HepG2 (cell line): ENCODE data around the gene POLR3K. TPM values are rescaled to one million over a fixed set of nuclear protein-coding genes. Genes with fewer than 3 reads are reported as not detected.

Source experiments
- CREBL2 ChIP-seq: sonication (generic); formaldehyde crosslinking; IDR thresholded peaks from 2 replicates; pipeline ENCODE4 v1.8.1; 2023; ENCODE audit warnings: missing genetic modification reagents, mild to moderate bottlenecking, borderline replicate concordance
- FOXA3 ChIP-seq: IDR thresholded peaks from 2 replicates; pipeline ENCODE4 v1.6.1; 2016; ENCODE audit warnings: missing genetic modification reagents, missing compliant biosample characterization
- JUN ChIP-seq: sonication (generic); formaldehyde crosslinking; IDR thresholded peaks from 2 replicates; pipeline ENCODE4 v1.4.0; 2020; ENCODE audit warnings: mild to moderate bottlenecking, missing genetic modification reagents
- MTERF4 ChIP-seq: sonication (generic); formaldehyde crosslinking; IDR thresholded peaks from 2 replicates; pipeline ENCODE4 v1.8.0; 2023; ENCODE audit warnings: mild to moderate bottlenecking, missing genetic modification reagents
- PAX8 ChIP-seq: sonication (generic); formaldehyde crosslinking; IDR thresholded peaks from 2 replicates; pipeline ENCODE4 v1.8.0; 2022; ENCODE audit warnings: mild to moderate bottlenecking, missing genetic modification reagents, borderline replicate concordance
- PHF8 ChIP-seq: sonication (generic); formaldehyde crosslinking; IDR thresholded peaks from 2 replicates; pipeline ENCODE4 v1.5.0; 2020; ENCODE audit warnings: missing genetic modification reagents
- REXO4 ChIP-seq: sonication (generic); formaldehyde crosslinking; IDR thresholded peaks from 2 replicates; pipeline ENCODE4 v1.8.0; 2022; ENCODE audit warnings: missing genetic modification reagents, mild to moderate bottlenecking, borderline replicate concordance
- RXRA ChIP-seq: sonication (generic); formaldehyde crosslinking; IDR thresholded peaks from 2 replicates; pipeline ENCODE4 v1.5.1; 2020; ENCODE audit warnings: missing genetic modification reagents
- SOX13 ChIP-seq, 3 experiments: fragments of 450-650 bp in 1 of 3; sonication (generic) in 1 of 3; formaldehyde crosslinking in 1 of 3; IDR thresholded peaks in 2 of 3; conservative IDR thresholded peaks in 1 of 3; 2 replicates each; pipeline versions ENCODE4 v1.5.0 to v1.6.1; 2016 to 2020; ENCODE audit warnings: antibody characterized with exemption in 1 of 3, mild to moderate bottlenecking in 1 of 3, missing compliant biosample characterization in 1 of 3, missing genetic modification reagents in 1 of 3, moderate library complexity in 1 of 3
- SRSF1 ChIP-seq: fragments of 200-400 bp; formaldehyde crosslinking; optimal IDR thresholded peaks from 2 replicates; pipeline ENCODE3; 2017; ENCODE audit warnings: mild to moderate bottlenecking, low read depth, low read length, moderate library complexity
- TEAD2 ChIP-seq: sonication (generic); formaldehyde crosslinking; IDR thresholded peaks from 2 replicates; pipeline ENCODE4 v1.9.0; 2021; ENCODE audit warnings: missing genetic modification reagents
- ZBTB34 ChIP-seq: sonication (generic); formaldehyde crosslinking; IDR thresholded peaks from 2 replicates; pipeline ENCODE4 v1.8.0; 2022; ENCODE audit warnings: mild to moderate bottlenecking, missing genetic modification reagents
- ZFP36 ChIP-seq: fragments of 150-350 bp; IDR thresholded peaks from 2 replicates; pipeline ENCODE4 v1.6.1; 2018; ENCODE audit warnings: borderline replicate concordance, low read length, low read depth; ENCODE audit not compliant: partially characterized antibody
- ZNF253 ChIP-seq: sonication (generic); formaldehyde crosslinking; IDR thresholded peaks from 2 replicates; pipeline ENCODE4 v1.8.0; 2022; ENCODE audit warnings: mild to moderate bottlenecking, missing genetic modification reagents, borderline replicate concordance
- ZNF33B ChIP-seq: sonication (generic); formaldehyde crosslinking; IDR thresholded peaks from 2 replicates; pipeline ENCODE4 v1.5.1; 2020; ENCODE audit warnings: mild to moderate bottlenecking, missing genetic modification reagents
- ZNF34 ChIP-seq: sonication (generic); formaldehyde crosslinking; IDR thresholded peaks from 2 replicates; pipeline ENCODE4 v1.4.0; 2020; ENCODE audit warnings: mild to moderate bottlenecking, missing genetic modification reagents, borderline replicate concordance
- ZZZ3 ChIP-seq: sonication (generic); formaldehyde crosslinking; IDR thresholded peaks from 2 replicates; pipeline ENCODE4 v1.4.0; 2020; ENCODE audit warnings: missing genetic modification reagents, mild to moderate bottlenecking, borderline replicate concordance
- polyA plus RNA-seq, 8 experiments: library from polyadenylated mRNA; depleted of rRNA in 3 of 8; stranded (reverse) in 7 of 8; unstranded in 1 of 8; fragments of >200 nt; fragmentation: Illumina TruSeq in 4 of 8; extraction: Trizol in 4 of 8; gene quantifications; 2 replicates each; pipeline versions ENCODE4 v1.2.1 to v1.2.3, GENCODE V29; 2011 to 2016; ENCODE audit warnings: low read depth in 4 of 8, missing spikeins in 1 of 8, mixed read lengths in 1 of 8; ENCODE audit not compliant: insufficient read depth in 1 of 8
- total RNA-seq, 5 experiments: library from RNA; depleted of rRNA; stranded (reverse); fragments of >200 nt; fragmentation: Illumina TruSeq; extraction: Trizol; gene quantifications; 2 replicates each; pipeline ENCODE4 v1.2.3, GENCODE V29; 2016; ENCODE audit warnings: low read depth in 1 of 5
- TF ChIP-seq, protein P1 (sequence below): sonication (generic); formaldehyde crosslinking; IDR thresholded peaks from 2 replicates; pipeline ENCODE4 v1.8.1; 2023; ENCODE audit warnings: mild to moderate bottlenecking, moderate library complexity, missing genetic modification reagents
- TF ChIP-seq, protein P2 (sequence below): sonication (generic); formaldehyde crosslinking; IDR thresholded peaks from 2 replicates; pipeline ENCODE4 v1.4.0; 2020; ENCODE audit warnings: mild to moderate bottlenecking, missing genetic modification reagents
- TF ChIP-seq, protein P3 (sequence below): conservative IDR thresholded peaks from 2 replicates; pipeline ENCODE4 v1.6.1; 2018; ENCODE audit warnings: missing genetic modification reagents
- TF ChIP-seq, protein P4 (sequence below): sonication (generic); formaldehyde crosslinking; IDR thresholded peaks from 2 replicates; pipeline ENCODE4 v1.5.0; 2020; ENCODE audit warnings: mild to moderate bottlenecking, missing genetic modification reagents

The POLR3K gene
- total and polyA plus RNA-seq, 2 of the 13 experiments (the other 11 are each of a cell fraction or from before 2014, with no cell fraction given), result 14.8 to 18.8 TPM

DNA sequence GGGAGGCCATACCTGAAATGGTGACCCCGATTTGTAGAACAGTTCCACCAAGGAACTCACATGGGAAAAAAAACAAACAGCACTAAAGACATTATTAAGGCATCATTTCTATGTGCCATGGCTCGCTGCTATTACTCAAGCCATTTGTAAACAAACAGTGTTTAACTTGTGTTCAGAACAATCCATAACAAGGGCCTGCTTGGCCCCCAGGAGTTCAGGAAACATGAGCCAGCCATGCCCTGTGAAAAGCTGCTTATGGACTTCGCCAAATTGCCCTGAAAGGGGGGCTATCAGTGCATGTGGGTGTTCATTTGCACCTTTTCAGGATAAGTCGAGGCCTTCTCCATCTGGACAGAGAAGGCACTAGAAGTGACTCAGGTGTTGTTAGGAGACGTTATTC is 8.0 kb downstream of the POLR3K start (continued):
- TF ChIP-seq, protein P1, sequence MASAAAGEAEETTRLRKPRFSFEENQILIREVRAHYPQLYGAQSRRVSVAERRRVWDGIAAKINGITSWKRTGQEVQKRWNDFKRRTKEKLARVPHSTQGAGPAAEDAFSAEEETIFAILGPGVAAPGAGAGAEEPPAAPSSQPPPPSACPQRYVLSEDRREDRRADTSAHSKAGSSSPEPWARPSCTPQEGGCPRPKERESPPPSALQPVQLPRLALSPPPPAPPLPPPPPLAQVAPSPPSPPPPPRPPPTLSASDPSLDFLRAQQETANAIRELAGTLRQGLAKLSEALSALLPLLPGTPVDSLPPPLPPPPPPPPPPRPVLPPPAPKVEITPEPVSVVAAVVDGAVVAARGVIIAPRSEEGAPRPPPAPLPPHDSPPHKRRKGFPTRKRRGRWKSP (CRISPR knock-in tag), result no peak; the same call in 1 of the 2 replicates
- TF ChIP-seq TEAD2 (CRISPR knock-in tag), result no peak
- no peak for TF ChIP-seq RXRA (CRISPR knock-in tag)
- no peak for TF ChIP-seq ZNF34 (CRISPR knock-in tag)
- TF ChIP-seq ZBTB34 (CRISPR knock-in tag), result no peak
- TF ChIP-seq ZFP36, result no peak
- TF ChIP-seq ZZZ3, result no peak
- TF ChIP-seq, protein P2, sequence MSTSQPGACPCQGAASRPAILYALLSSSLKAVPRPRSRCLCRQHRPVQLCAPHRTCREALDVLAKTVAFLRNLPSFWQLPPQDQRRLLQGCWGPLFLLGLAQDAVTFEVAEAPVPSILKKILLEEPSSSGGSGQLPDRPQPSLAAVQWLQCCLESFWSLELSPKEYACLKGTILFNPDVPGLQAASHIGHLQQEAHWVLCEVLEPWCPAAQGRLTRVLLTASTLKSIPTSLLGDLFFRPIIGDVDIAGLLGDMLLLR (CRISPR knock-in tag), result no peak
- TF ChIP-seq, protein P3, sequence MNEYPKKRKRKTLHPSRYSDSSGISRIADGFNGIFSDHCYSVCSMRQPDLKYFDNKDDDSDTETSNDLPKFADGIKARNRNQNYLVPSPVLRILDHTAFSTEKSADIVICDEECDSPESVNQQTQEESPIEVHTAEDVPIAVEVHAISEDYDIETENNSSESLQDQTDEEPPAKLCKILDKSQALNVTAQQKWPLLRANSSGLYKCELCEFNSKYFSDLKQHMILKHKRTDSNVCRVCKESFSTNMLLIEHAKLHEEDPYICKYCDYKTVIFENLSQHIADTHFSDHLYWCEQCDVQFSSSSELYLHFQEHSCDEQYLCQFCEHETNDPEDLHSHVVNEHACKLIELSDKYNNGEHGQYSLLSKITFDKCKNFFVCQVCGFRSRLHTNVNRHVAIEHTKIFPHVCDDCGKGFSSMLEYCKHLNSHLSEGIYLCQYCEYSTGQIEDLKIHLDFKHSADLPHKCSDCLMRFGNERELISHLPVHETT (CRISPR knock-in tag), result no peak
- no peak for TF ChIP-seq CREBL2 (CRISPR knock-in tag)
- no peak for TF ChIP-seq ZNF33B (CRISPR knock-in tag)
- no peak for TF ChIP-seq PAX8
- TF ChIP-seq ZNF253 (CRISPR knock-in tag), result no peak
- TF ChIP-seq FOXA3 (CRISPR knock-in tag), result peak; percentile 90
- no peak for TF ChIP-seq MTERF4 (CRISPR knock-in tag)
- TF ChIP-seq REXO4 (CRISPR knock-in tag), result no peak
- no peak for TF ChIP-seq JUN (CRISPR knock-in tag)
- no peak for TF ChIP-seq PHF8 (CRISPR knock-in tag)
- TF ChIP-seq SRSF1, result no peak
- TF ChIP-seq, protein P4, sequence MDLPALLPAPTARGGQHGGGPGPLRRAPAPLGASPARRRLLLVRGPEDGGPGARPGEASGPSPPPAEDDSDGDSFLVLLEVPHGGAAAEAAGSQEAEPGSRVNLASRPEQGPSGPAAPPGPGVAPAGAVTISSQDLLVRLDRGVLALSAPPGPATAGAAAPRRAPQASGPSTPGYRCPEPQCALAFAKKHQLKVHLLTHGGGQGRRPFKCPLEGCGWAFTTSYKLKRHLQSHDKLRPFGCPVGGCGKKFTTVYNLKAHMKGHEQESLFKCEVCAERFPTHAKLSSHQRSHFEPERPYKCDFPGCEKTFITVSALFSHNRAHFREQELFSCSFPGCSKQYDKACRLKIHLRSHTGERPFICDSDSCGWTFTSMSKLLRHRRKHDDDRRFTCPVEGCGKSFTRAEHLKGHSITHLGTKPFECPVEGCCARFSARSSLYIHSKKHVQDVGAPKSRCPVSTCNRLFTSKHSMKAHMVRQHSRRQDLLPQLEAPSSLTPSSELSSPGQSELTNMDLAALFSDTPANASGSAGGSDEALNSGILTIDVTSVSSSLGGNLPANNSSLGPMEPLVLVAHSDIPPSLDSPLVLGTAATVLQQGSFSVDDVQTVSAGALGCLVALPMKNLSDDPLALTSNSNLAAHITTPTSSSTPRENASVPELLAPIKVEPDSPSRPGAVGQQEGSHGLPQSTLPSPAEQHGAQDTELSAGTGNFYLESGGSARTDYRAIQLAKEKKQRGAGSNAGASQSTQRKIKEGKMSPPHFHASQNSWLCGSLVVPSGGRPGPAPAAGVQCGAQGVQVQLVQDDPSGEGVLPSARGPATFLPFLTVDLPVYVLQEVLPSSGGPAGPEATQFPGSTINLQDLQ (CRISPR knock-in tag), result no peak
- TF ChIP-seq SOX13 (IDR thresholded peaks at IDR 0.05), result no peak
- TF ChIP-seq SOX13 (CRISPR knock-in tag; conservative IDR thresholded peaks at IDR 0.05 in 1 of 2, IDR thresholded peaks at IDR 0.05 in 1 of 2), result peak in 1 of 2 experiments; percentile 86; a peak in 2 of 4 replicates
